Measurements from ENCODE around the gene FUZ.
"Not testable (repeated sequence)": the region's sequence is repeated elsewhere in the genome, so short reads cannot be mapped to it uniquely, and the experiment has no call there.

FUZ gene

DNA sequence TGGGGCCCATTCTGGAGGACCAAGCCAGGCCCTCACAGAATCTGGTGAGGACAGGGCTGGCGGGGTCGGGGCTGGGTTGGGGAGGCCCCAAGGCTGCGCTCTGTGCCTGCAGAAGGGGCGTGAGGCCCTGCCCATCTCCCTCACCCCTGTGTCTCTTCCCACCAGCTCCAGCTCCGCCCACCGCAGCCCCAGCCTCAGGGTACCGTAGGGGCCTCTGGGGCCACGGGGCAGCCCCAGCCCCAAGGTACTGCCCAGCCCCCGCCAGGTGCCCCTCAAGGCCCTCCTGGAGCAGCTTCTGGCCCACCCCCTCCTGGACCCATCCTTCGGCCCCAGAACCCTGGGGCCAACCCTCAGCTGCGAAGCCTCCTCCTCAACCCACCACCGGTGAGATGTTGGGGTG is 22.5 kb upstream of the FUZ start:
- no peak for FAIRE-seq
- no peak for DNase-seq (ENCODE audit: insufficient read length, low spot score)

DNA sequence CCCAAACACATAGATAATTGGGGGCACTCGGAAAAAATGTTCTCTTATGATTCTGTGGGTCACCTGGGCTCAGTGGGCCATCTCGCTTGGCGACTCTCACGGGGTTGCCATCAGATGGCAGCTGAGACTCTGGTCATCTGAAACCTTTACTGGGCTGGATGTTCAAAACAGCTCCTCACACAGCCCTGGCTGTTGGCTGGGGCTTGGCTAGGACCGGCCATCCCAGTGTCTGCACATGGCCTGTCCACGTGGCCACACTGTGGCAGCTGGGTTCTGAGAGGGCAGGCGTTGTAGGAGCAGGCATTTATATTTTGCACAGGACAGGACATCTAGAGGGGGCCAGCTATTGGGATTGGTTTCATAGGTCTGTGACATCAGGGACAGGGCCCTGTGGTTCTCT is 20.5 kb upstream of the FUZ start:
- no peak for DNase-seq (ENCODE audit: insufficient read length, low spot score)
- FAIRE-seq, result no peak

DNA sequence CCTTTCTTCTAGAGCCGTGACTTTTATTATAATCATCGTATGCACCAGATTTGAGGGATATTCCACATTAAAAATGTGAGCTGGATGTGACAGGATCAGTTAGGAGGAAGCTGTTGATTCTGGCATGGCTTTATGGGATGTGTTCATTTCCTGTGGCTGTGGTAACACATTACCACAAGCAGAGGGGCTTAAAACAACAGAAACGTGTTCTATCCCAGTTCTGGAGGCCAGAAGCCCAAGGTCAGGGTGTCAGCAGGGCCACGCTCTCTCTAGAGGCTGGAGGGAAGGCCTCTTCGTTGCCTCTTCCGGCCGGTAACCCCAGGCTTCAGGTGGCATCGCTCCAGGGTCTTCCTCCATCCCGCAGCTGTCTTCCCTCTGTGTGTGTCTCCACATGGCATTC is 19.5 kb upstream of the FUZ start:
- DNase-seq (ENCODE audit: insufficient read length, low spot score), result no peak
- FAIRE-seq, result no peak

DNA sequence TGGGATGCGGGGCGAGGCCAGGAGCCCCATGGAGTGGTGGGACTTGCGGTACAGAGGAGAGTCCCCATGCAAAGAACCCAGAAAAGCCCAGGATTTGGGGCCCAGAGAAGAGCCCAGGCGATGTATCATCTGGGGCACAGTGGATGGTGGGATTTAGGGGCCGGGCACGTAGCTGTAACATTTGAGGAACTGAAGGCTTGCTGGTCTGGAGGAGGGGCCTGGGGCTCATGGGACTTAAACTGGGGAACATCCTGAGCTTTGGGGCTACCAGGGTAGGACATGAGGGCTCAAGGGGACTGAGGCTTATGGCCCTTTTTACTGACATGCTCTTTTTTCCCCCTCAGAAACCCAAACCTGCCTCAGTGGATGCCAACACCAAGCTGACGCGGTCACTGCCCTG is 18.5 kb upstream of the FUZ start:
- no peak for DNase-seq (ENCODE audit: insufficient read length, low spot score)
- FAIRE-seq, result no peak

DNA sequence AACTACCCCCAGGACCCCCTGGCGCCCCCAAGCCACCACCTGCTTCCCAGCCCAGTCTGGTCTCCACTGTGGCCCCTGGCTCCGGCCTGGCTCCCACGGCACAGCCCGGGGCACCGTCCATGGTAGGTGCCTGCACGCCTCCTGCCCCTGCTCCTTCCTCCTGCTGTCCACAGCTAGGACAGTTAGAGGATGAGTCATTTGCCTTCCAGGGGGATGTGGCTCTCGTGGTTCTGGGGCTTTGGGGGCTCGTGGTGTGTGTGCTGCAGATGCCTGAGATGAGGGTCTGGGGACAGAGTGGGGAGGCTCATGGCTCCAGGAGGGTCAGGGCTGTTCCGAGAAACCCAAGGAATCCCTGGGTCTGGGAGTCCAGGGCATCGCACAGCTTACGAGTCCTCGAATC is 17.7 kb upstream of the FUZ start:
- FAIRE-seq (no peak), DNase-seq (ENCODE audit: insufficient read length, low spot score) (no peak)

DNA sequence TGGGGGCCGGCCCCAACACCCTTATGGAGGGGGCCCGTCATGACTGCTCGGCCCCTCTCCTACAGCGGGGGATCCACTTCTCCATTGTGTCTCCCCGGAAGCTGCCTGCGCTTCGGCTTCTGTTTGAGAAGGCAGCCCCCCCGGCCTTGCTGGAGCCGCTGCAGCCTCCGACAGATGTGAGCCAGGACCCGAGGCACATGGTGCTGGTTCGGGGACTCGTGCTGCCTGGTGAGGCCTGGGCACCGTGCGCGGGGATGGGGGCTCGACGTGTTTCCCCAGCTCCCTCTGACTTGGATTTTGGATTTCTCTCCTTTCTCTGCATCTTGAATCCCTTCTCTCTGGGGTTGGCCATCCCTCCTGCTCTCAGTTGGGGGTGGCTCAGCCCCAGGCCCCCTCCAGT is 16.6 kb upstream of the FUZ start:
- FAIRE-seq, result no peak
- no peak for DNase-seq (ENCODE audit: insufficient read length, low spot score)

DNA sequence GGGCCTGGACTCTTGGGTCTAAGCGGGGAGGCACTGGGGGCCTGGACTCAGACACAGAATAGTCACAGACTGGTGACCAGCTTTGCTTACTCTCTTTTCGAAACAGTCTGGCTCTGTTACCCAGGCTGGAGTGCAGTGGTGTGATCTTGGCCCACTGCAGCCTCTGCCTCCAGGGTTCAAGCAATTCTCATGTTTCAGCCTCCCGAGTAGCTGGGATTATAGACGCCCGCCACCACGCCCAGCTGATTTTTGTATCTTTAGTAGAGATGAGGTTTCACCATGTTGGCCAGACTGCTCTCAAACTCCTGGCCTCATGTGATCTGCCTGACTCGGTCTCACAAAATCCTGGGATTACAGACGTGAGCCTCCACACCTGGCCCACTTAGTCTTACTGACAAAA is 16.1 kb upstream of the FUZ start:
- no peak for FAIRE-seq
- no peak for DNase-seq (ENCODE audit: insufficient read length, low spot score)

DNA sequence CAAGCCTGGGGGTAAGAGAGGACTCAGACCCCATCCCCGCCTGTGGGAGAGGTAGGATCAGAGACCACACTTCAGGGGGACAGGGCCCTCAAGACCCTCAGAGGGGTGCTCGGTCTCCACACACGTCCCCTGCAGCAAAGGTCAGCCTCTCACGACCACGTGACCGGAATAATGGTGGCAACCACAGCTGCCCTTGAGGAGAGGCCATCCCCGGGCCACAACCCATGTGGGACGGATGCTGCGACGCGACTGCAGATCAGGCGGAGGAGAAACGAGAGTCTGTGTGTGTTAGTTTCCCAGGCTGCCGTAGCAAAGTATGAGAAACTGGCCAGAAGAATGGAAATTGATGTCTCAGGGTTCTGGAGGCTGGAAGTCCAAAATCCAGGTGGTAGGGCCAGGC is 13.9 kb upstream of the FUZ start:
- no peak for FAIRE-seq
- DNase-seq (ENCODE audit: insufficient read length, low spot score), result no peak

DNA sequence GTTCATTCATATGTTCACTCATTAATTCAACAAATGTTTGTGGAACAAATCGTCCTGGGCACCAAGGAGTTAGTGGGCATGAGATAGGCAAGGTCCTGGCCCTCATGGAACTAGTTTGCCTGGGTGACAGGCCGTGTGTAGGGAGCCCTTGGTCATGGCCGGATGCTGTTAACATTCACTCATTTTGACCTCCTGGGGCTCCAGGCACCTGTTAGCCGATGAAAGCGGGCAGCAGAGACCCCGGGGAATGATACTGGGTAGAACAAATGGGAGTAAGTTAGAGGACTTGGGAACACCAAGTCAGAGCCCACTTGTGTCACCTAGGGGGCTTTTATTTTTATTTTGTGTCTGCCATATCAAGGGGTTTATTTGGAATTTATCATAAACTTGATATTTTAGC is 11.6 kb upstream of the FUZ start:
- DNase-seq (ENCODE audit: insufficient read length, low spot score) (no peak), FAIRE-seq (no peak)

DNA sequence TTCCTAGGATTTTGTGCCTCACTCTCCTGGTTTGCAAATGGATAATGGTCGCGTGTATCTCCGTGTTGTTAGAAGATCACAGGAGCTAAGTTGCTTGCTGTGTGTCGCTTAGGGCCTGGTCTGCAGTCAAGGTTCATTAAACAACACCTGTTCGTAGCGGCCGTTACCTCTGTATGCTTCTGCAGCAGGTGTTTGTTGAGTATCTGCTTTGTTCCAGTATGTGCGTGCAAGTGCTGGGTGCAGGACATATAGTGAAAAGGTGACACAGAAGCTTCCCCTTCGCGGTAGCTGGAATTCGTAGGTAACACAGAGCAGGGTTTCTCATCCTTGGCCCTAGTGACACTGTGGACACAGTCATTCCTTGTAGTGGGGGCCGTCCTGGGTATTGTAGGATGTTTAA is 10.4 kb upstream of the FUZ start:
- FAIRE-seq, result no peak
- DNase-seq (ENCODE audit: insufficient read length, low spot score), result no peak

DNA sequence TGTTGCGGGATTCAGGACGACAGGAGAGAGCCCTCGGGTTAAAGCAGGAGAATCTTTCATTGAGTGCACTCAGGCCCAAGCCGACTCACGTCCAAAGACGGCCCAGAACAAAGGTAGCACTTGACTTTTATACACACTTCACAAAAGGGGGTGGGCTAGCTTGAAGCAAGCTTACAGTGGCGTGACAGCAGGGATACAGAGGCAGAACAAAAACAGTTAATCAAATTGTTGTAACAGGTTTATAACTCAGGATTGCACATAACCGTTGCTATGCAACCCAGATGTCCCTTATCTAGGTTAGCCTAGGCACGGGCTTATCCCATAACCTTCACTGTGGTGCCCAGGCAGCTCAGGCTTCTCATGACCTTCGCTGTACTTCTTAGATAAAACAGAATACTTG is 7.0 kb upstream of the FUZ start:
- DNase-seq (ENCODE audit: insufficient read length, low spot score) (no peak), FAIRE-seq (no peak)

DNA sequence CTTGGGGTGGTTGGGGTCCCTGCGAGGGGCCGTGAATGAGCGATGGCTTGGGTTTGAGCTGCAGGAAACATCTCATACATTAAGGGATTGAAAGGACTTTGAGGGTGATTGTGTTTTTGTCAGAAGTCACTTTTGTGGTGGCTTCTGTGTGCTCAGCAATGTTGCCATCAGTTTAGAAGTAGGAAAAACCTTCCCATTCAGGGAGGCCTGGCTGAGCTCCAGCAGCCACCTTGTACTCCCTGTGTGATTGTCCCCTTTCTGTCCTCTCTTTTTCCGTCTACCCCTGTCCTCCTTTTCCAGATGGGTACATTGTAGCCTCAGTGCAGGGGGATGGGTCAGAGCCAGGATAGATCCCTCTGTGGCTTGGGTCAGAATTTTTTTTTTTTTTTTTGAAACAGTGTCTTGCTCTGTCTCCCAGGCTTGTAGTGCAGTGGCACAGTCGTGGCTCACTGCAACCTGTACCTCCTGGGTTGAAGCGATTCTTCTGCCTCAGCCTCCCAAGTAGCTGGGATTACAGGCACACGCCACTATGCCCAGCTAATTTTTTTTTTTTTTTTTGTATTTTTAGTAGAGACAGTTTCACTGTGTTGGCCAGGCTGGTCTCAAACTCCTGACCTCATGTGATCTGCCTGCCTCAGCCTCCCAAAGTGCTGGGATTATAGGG is 6.5 kb upstream of the FUZ start:
- not testable (repeated sequence) for DNase-seq (ENCODE audit: insufficient read length, low spot score); FAIRE-seq

DNA sequence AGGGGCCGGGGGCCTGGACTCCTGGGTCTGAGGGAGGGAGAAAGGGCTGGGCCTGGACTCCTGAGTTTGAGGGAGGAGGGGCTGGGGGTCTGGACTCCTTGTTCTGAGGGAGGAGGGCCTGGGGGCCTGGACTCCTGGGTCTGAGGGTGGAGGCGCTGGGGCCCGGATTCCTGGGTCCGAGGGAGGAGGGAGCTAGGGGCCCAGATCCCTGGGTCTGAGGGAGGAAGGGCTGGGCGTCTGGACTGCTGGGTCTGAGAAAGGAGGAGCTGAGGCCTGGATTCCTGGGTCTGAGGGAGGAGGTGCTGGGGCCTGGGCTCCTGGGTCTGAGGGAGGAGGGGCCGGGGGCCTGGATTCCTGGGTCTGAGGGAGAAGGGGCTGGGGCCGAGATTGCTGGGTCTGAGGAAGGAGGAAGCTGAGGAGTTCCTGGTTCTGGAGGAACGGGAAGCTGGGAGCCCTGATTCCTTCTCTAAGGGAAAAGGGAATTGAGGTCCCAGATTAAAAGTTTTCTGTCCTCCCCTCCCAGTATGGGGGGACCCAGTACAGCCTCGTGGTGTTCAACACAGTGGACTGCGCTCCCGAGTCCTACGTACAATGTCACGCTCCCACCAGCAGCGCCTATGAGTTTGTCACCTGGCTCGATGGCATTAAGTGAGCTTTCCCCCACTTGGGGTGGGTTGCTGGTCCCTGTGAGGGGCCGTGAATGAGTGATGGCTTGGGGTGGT is 5.7 kb upstream of the FUZ start:
- DNase-seq (ENCODE audit: insufficient read length, low spot score), result no peak
- no peak for FAIRE-seq

DNA sequence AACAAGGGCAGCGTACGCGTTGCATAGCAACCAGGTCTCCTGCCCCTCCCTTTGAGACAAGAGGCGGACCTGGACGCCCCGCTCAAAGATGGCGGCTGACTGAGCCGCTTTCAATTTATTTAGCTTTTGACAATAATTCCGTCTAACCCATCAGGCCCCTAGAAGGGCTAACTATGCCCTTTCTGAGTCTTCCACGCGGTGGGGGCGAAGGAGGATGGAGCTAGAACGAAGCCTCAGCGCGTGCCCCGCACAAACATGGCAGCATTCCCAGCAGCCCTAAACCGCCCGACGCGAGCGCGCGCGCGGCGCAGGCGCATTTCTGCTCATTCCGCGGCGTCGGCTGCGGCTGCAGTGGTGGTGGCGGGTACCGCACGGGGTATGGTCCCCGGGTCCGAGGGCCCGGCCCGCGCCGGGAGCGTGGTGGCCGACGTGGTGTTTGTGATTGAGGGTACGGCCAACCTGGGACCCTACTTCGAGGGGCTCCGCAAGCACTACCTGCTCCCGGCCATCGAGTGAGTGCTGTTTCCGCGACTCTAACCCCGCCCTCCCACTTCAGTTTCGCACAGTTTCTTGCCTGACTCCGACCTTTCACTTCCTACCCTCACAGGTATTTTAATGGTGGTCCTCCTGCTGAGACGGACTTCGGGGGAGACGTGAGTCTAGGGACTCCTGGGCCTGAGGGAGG is 5.0 kb upstream of the FUZ start, which contains the start of gene MED25:
Gene MED25 (plus strand): TSS at position 326 of the 685 bp plus-strand sequence. CDS start 53 bp downstream, at position 379.
- DNase-seq (ENCODE audit: insufficient read length, low spot score) (peak; percentile 81), FAIRE-seq (peak; percentile 92)

DNA sequence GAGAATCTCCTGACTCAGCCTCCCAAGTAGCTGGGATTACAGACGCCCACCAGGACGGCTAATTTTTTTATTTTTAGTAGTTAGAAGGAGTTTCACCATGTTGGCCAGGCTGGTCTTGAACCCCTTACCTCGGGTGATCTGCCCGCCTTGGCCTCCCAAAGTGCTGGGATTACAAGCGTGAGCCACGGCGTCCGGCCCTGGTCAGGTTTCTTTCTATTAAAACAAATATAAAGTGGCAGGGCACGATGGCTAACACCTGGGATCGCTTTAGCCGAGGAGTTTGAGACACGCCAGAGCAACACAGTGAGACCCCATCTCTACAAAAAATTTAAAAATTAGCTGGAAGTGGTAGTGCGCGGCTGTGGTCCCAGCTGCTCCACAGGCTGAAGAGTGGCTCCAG is 3.5 kb upstream of the FUZ start:
- DNase-seq (ENCODE audit: insufficient read length, low spot score) (no peak), FAIRE-seq (no peak)

DNA sequence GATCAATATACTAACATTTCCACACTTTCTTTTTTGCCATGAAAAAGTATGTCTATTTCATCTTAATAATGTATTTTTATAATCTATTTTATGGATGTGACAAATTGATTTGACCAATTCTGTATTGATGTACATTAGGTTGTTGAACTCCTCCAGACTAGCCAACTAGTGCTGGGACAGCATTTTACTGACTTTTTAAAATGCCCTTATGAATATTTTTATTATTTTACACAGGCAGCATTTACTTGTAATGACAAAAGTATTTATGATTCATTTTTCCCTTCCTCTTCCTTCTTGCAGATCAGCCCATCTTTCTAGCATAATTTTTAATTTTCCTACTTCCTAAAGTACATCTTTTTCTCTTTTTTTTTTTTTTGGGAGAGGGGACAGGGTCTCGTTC is 918 bp upstream of the FUZ start:
- DNase-seq (ENCODE audit: insufficient read length, low spot score) (no peak), FAIRE-seq (no peak)

DNA sequence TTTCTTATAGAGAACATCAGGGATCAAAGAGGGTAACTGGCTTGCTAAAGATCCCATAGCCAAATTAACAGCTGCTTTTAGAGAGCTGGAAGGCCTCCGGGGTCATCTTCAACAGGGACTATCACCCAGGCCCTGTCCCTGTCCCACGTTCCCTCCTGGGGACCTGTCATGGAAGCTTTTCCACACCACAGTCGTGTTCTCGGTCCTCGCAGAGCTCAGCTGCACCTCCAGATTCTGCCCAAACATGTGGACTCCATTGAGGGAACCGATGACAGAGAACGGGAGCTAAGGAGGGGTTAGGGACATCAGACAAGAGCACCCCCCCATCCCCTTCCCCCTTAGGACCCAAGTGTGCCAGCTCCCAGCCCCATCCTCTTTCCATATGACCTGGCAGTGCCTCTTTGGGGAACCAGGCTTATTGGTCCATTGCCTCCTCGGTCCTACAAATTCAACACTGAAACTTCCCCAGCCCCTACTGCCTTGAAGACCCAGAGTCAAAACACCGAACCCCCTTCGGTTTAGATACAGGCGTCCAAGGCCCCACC is 568 bp downstream of the FUZ start:
- FAIRE-seq (no peak), DNase-seq (ENCODE audit: insufficient read length, low spot score) (no peak)

DNA sequence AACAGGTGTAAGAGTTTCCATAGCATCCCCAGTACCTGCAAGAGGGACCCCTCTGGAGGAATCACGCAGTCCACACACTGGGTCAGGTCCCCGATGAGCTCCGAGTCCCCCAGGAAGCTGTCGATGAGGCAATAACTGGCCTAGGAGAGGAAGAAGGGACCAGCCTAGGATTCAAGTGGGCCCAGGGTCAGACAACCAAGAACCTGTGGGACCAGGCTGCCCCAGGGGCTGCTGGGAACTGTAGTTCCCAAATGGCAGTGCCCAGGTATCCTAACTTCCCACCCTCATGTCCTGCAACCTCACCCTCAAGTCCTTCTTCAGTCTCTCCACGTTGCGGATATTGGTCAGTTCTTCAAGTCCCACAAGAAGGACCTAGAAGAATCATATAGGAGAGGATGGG is 1.8 kb downstream of the FUZ start:
- no peak for DNase-seq (ENCODE audit: insufficient read length, low spot score)
- no peak for FAIRE-seq

DNA sequence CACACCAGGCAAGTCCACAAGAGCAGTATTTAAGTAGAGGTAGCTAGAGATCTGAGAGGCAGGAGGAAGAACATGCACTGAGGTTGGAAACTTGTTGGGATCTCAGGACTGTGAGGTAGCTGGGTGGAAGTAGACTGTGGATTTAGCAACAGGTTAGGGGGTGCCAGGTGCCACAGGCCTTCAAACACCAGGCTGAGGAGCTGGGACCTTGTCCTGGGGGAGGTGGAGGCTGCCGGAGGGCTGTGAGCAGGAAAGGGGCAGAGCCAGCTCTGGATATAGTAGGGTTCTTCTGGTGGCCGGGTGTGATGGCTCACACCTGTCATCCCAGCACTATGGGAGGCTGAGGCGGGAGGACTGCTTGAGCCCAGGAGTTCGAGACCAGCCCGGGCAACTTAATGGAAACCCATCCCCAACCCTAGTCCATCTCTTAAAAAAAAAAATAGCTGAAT is 3.1 kb downstream of the FUZ start:
- DNase-seq (ENCODE audit: insufficient read length, low spot score), result no peak
- no peak for FAIRE-seq

DNA sequence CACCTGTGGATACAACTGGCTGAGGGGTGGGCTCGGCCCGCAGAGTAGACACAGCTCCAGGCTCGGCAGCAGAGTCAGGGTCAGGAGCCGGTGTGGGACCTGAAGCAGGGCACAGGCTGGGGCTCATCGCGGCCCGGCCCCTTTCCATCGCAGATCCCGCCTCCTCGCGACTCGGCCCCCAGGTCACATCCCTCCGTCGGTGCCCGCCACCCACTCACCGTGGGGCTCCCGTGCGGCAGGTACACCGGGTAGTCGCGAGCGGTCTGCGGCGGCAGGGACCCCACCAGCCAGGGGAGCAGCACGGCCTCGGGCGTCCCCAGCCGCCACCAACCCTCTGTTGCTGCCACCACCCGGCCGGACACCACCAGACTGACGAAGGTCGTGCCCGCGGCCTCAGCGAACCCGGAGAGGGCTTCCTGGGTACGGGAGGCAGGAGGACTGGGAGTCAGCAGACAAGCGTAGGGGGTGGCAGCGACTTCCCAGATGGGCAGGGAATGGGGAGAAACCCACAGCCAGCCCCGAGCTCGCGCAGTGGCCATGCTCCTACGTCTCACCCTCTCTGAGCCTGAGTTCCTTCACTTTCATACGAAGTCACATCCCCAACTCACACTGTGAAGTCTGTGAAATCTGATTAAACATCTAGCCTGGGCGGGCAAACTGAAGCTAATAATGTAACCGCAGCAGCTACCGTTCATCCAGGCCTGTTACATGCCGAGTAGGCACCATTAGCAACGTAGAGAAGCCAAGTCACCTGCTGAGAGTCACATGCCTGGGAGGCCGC is 3.7 kb downstream of the FUZ start:
- no peak for DNase-seq (ENCODE audit: insufficient read length, low spot score)
- FAIRE-seq, result no peak

DNA sequence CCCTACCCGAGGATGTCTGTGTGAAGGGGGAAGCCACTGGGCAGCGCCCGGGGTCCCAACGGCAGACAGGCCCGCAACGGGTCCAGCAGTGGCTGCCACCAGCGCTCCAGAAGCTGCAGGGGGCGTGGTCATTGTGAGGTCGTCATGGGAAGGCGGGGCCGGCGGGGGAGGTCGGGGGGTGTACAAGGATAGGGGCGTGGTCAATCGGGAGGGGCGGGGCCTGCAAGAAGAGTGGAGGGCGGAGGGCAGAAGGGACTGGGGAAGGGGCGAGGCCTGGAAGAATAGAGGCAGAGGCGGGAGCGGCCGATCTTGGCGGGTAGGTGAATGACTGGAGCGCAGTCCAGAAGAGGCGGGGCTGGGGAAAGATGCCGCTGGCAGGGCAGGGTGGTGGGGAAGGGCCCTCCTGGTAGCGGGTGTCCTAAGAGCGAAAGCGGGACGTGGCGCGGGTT is 4.4 kb downstream of the FUZ start:
- peak; percentile 94 for DNase-seq (ENCODE audit: insufficient read length, low spot score)
- no peak for FAIRE-seq

Data from GM19239 (cell line).